Adipocyte (in vitro differentiated cells): ENCODE measurements around the gene MICOS13.
"Not testable (repeated sequence)": the region's sequence is repeated elsewhere in the genome, so short reads cannot be mapped to it uniquely, and the experiment has no call there.

Source experiments
- DNase-seq: peaks from one replicate; pipeline ENCODE4 v3.0.0-alpha.2; 2015; ENCODE audit warnings: low read depth
- H3K27me3 ChIP-seq: replicated peaks from 2 replicates; pipeline ENCODE4 v1.7.0; 2013; ENCODE audit warnings: mild to moderate bottlenecking, low read length, moderate library complexity; ENCODE audit not compliant: control insufficient read depth, insufficient read depth
- H3K36me3 ChIP-seq: 2 replicates; pipeline ENCODE4 v1.7.0; 2013; ENCODE audit warnings: low read length, mild to moderate bottlenecking, moderate library complexity; ENCODE audit not compliant: control insufficient read depth, insufficient read depth, severe bottlenecking
- H3K4me1 ChIP-seq: 2 replicates; pipeline ENCODE4 v1.7.0; 2013; ENCODE audit warnings: mild to moderate bottlenecking, low read length, moderate library complexity; ENCODE audit not compliant: control insufficient read depth, insufficient read depth
- H3K4me3 ChIP-seq: 2 replicates; pipeline ENCODE4 v1.7.0; 2013; ENCODE audit warnings: mild to moderate bottlenecking, low read length, moderate library complexity
- H3K9ac ChIP-seq: 2 replicates; pipeline ENCODE4 v1.7.0; 2013; ENCODE audit warnings: mild to moderate bottlenecking, low read length, moderate library complexity
- H3K9me3 ChIP-seq: 2 replicates; pipeline ENCODE4 v1.7.0; 2013; ENCODE audit warnings: mild to moderate bottlenecking, low read length, moderate library complexity; ENCODE audit not compliant: control insufficient read depth

MICOS13 gene

GRCh38 chr19:5711713-5712161, 31.4 kb upstream of the MICOS13 start:
- Histone ChIP-seq H3K4me1 (no peaks in the 10 kb centered on the region), H3K9me3 (no peaks in the 10 kb centered on the region), H3K36me3 (peaks cover 58% of the 10 kb centered on the region), H3K4me3 (no peak overlapping the region), H3K9ac (no peak overlapping the region), H3K27me3 (no peaks in the 10 kb centered on the region)
- DNase-seq, result no peak

GRCh38 chr19:5711025-5711424, 30.7 kb upstream of the MICOS13 start:
- H3K27me3 ChIP-seq, result no peaks in the 10 kb centered on the region
- peaks cover 65% of the 10 kb centered on the region for H3K36me3 ChIP-seq
- no peak overlapping the region for H3K4me3 ChIP-seq
- DNase-seq, result no peak
- no peak overlapping the region for H3K9ac ChIP-seq
- no peaks in the 10 kb centered on the region for H3K9me3 ChIP-seq
- H3K4me1 ChIP-seq, result no peaks in the 10 kb centered on the region

- Histone ChIP-seq H3K4me1 (no peaks in the 10 kb centered on the region), H3K36me3 (peaks cover 83% of the 10 kb centered on the region), H3K27me3 (no peaks in the 10 kb centered on the region), H3K4me3 (no peak overlapping the region), H3K9me3 (no peaks in the 10 kb centered on the region), H3K9ac (no peak overlapping the region)
- DNase-seq, result no peak
Measured at GRCh38 chr19:5707576-5708575, 27.6 kb upstream of the MICOS13 start.

GRCh38 chr19:5706876-5707573, 26.7 kb upstream of the MICOS13 start:
- Histone ChIP-seq H3K9me3 (no peaks in the 10 kb centered on the region), H3K36me3 (peaks cover 74% of the 10 kb centered on the region), H3K4me1 (no peaks in the 10 kb centered on the region), H3K9ac (no peak overlapping the region), H3K27me3 (no peaks in the 10 kb centered on the region), H3K4me3 (no peak overlapping the region)
- DNase-seq, result no peak

GRCh38 chr19:5705552-5705951, 25.2 kb upstream of the MICOS13 start:
- no peak for DNase-seq
- no peak overlapping the region for H3K4me3 ChIP-seq
- no peak overlapping the region for H3K9ac ChIP-seq
- no peaks in the 10 kb centered on the region for H3K4me1 ChIP-seq
- peaks cover 63% of the 10 kb centered on the region for H3K36me3 ChIP-seq
- no peaks in the 10 kb centered on the region for H3K9me3 ChIP-seq
- no peaks in the 10 kb centered on the region for H3K27me3 ChIP-seq

GRCh38 chr19:5703819-5704818, 23.8 kb upstream of the MICOS13 start:
- H3K4me1 ChIP-seq, result no peaks in the 10 kb centered on the region
- H3K9me3 ChIP-seq, result no peaks in the 10 kb centered on the region
- DNase-seq, result no peak
- no peak overlapping the region for H3K4me3 ChIP-seq
- no peaks in the 10 kb centered on the region for H3K27me3 ChIP-seq
- no peak overlapping the region for H3K9ac ChIP-seq
- peaks cover 65% of the 10 kb centered on the region for H3K36me3 ChIP-seq

- peaks cover 62% of the 10 kb centered on the region for H3K36me3 ChIP-seq
- H3K9ac ChIP-seq, H3K4me1 ChIP-seq, H3K27me3 ChIP-seq, H3K4me3 ChIP-seq, DNase-seq, H3K9me3 ChIP-seq: not testable (repeated sequence)
Measured at GRCh38 chr19:5702053-5702410, 21.7 kb upstream of the MICOS13 start.

- no peaks in the 10 kb centered on the region for H3K27me3 ChIP-seq
- H3K4me1 ChIP-seq, result no peaks in the 10 kb centered on the region
- H3K9ac ChIP-seq, result no peak overlapping the region
- no peaks in the 10 kb centered on the region for H3K9me3 ChIP-seq
- no peak for DNase-seq
- no peak overlapping the region for H3K4me3 ChIP-seq
- H3K36me3 ChIP-seq, result peaks cover 62% of the 10 kb centered on the region
Measured at GRCh38 chr19:5700455-5701092, 20.3 kb upstream of the MICOS13 start.

GRCh38 chr19:5698635-5699422, 18.5 kb upstream of the MICOS13 start:
- Histone ChIP-seq H3K9ac (no peak overlapping the region), H3K36me3 (peaks cover 62% of the 10 kb centered on the region), H3K27me3 (no peaks in the 10 kb centered on the region), H3K4me3 (no peak overlapping the region), H3K4me1 (no peaks in the 10 kb centered on the region), H3K9me3 (no peaks in the 10 kb centered on the region)
- DNase-seq, result no peak
